ENCODE data around the gene PHIP. TPM values are rescaled to one million over a fixed set of nuclear protein-coding genes. Genes with fewer than 3 reads are reported as not detected.

Gene PHIP
- total RNA-seq, 1 experiment from 2014 or later: 53.6 TPM

DNA sequence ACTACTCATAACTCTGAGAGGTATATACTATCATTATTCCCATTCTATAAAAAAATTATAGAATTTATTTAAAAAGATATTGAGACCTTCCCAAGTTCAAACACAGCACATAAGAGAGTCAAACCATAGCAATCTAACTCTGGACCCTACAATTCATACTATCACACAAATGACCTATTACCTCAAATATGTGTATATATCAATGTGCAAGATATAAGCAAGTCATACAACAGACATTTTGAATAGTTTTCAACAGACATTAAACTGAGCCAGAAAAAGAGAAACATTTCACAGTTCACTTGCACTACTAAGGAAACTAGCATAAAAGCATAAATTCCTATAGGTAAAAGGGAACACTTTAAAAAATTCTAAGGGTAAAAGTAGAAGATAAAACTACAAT, 11.7 kb downstream of the PHIP start:
- no peaks in the 10 kb centered on the region; the same call in 1 of the 2 replicates for H3K4me1 ChIP-seq (ENCODE audit: insufficient read depth, low read length)
- TF ChIP-seq, protein P1, sequence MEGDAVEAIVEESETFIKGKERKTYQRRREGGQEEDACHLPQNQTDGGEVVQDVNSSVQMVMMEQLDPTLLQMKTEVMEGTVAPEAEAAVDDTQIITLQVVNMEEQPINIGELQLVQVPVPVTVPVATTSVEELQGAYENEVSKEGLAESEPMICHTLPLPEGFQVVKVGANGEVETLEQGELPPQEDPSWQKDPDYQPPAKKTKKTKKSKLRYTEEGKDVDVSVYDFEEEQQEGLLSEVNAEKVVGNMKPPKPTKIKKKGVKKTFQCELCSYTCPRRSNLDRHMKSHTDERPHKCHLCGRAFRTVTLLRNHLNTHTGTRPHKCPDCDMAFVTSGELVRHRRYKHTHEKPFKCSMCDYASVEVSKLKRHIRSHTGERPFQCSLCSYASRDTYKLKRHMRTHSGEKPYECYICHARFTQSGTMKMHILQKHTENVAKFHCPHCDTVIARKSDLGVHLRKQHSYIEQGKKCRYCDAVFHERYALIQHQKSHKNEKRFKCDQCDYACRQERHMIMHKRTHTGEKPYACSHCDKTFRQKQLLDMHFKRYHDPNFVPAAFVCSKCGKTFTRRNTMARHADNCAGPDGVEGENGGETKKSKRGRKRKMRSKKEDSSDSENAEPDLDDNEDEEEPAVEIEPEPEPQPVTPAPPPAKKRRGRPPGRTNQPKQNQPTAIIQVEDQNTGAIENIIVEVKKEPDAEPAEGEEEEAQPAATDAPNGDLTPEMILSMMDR (conservative IDR thresholded peaks at IDR 0.05): no peak
- Mint-ChIP-seq H3K4me3 (no peak overlapping the region), H3K36me3 (ENCODE audit: insufficient read depth in 1 of 3, low read depth in 3 of 3) (peaks cover 7 to 14% (median 9%) of the 10 kb centered on the region in 3 experiments; a peak in 5 of 7 replicates), H3K27ac (no peak overlapping the region; a peak in 1 of 7 replicates), H3K27me3 (ENCODE audit: low read depth) (no peaks in the 10 kb centered on the region), H3K9me3 (no peaks in the 10 kb centered on the region), H3K4me1 (peaks cover 4 to 11% of the 10 kb centered on the region in 2 experiments)
- no peak overlapping the region for H2BK120ac ChIP-seq (ENCODE audit: low read depth, low read length, poor library complexity, severe bottlenecking)
- H3K4ac ChIP-seq (ENCODE audit: low read depth, low read length): no peak overlapping the region
- no peak overlapping the region for H3K56ac ChIP-seq (ENCODE audit: insufficient read length, low read depth, low read length)
- no peaks in the 10 kb centered on the region for H4K20me1 ChIP-seq (ENCODE audit: control insufficient read depth, insufficient read depth, insufficient read length)
- no peaks in the 10 kb centered on the region for H3K9me3 ChIP-seq (ENCODE audit: control insufficient read depth, low read depth, low read length)
- H2AFZ ChIP-seq (ENCODE audit: low read length): no peak overlapping the region
- H3K79me1 ChIP-seq (ENCODE audit: insufficient read depth, low read depth, low read length, poor library complexity, severe bottlenecking): peaks cover 3% of the 10 kb centered on the region
- no peak overlapping the region for H3K23ac ChIP-seq (ENCODE audit: insufficient read length, low read depth, low read length)
- no peak for DNase-seq
- no peak overlapping the region for H4K91ac ChIP-seq (ENCODE audit: insufficient read length, low read depth, low read length)
- no peak overlapping the region for H3T11ph ChIP-seq (ENCODE audit: low read length)
- H4K5ac ChIP-seq (ENCODE audit: insufficient read length, low read depth, low read length): no peak overlapping the region
- no peak overlapping the region for H2BK20ac ChIP-seq (ENCODE audit: low read depth, low read length, poor library complexity, severe bottlenecking)
- no peak overlapping the region for H2BK15ac ChIP-seq (ENCODE audit: low read depth, low read length)
- no peak overlapping the region for H3K14ac ChIP-seq (ENCODE audit: insufficient read depth, low read length)
- no peak overlapping the region for H2AK5ac ChIP-seq (ENCODE audit: insufficient read length, low read length)
- H3K9ac ChIP-seq (ENCODE audit: extremely low read depth, insufficient read length, low read length): no peak overlapping the region
- H3K27me3 ChIP-seq (ENCODE audit: insufficient read depth, low read length): no peaks in the 10 kb centered on the region
- H2BK5ac ChIP-seq (ENCODE audit: insufficient read length, low read length): no peak overlapping the region
- no peak overlapping the region for H2BK12ac ChIP-seq (ENCODE audit: insufficient read length, low read depth, low read length)
- H3K79me2 ChIP-seq (ENCODE audit: insufficient read depth, low read length): peaks cover 17% of the 10 kb centered on the region; the same call in 1 of the 2 replicates
- no peaks in the 10 kb centered on the region for H3K23me2 ChIP-seq (ENCODE audit: insufficient read length, low read depth, low read length, poor library complexity, severe bottlenecking)
- H3K27ac ChIP-seq (ENCODE audit: insufficient read length, low read depth, low read length): no peak overlapping the region
- no peak overlapping the region for H3K4me2 ChIP-seq (ENCODE audit: insufficient read depth, insufficient read length, low read length)
- H3K18ac ChIP-seq (ENCODE audit: insufficient read length, low read depth, low read length): no peak overlapping the region
- H4K8ac ChIP-seq (replicated peaks; ENCODE audit: insufficient read length, low read depth, low read length): no peak overlapping the region

Measured in H9 (cell line).